Measurements from ENCODE around the gene GGCX.

Gene GGCX

GRCh38 chr2:85506768-85507181 is 54.5 kb downstream of the GGCX start:
- no peak overlapping the region for H3K9ac ChIP-seq (ENCODE audit: low read depth, low read length)

DNA sequence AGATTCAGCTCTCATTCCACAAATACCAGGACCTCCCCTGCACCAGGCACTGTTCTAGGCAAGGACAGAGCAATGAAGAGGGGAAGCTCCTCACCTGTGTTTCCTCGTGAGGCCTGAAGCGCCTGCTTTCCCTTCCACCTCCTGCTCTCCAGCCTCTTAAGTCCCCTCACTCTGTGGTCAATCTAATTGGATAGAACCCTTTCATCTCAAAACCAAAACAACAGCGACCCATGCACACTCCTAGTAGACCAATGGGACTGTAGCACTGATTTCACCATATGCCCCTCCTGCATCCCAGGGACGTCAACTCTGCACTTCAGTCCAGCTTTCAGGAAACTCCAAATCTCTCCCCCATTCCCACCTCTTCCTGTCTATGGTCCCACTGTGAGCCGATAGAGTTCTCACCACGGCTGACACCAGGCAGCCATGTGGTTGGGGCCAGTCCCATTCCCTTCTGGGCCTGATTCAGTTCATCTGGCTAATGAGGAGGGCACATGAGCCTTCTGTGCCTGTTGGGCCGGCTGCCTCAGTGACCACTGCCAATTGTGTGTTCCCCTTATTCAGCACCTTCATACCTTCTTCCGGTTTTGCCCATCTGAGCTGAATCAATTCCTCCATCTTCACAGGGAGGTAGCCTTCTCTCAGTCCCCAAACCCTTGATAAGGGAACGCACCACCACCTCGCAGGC is 55.6 kb downstream of the GGCX start:
- Histone ChIP-seq H3K9ac (ENCODE audit: low read depth, low read length) (no peak overlapping the region), H3K9me3 (ENCODE audit: control insufficient read depth, insufficient read depth, low read length) (no peaks in the 10 kb centered on the region), H3K36me3 (ENCODE audit: insufficient read depth, low read length) (no peaks in the 10 kb centered on the region), H3K4me1 (ENCODE audit: insufficient read depth, low read length) (no peaks in the 10 kb centered on the region)

More at GRCh38 chr2:85506768-85507181, 54.5 kb downstream of the GGCX start:
- H3K9me3 ChIP-seq (ENCODE audit: control insufficient read depth, insufficient read depth, low read length): no peaks in the 10 kb centered on the region
- no peaks in the 10 kb centered on the region for H3K36me3 ChIP-seq (ENCODE audit: insufficient read depth, low read length)
- H3K4me1 ChIP-seq (ENCODE audit: insufficient read depth, low read length): no peaks in the 10 kb centered on the region

- Histone ChIP-seq H3K36me3 (ENCODE audit: insufficient read depth, low read length) (no peaks in the 10 kb centered on the region), H3K9ac (ENCODE audit: low read depth, low read length) (no peak overlapping the region), H3K9me3 (ENCODE audit: control insufficient read depth, insufficient read depth, low read length) (no peaks in the 10 kb centered on the region), H3K4me1 (ENCODE audit: insufficient read depth, low read length) (peaks cover 4% of the 10 kb centered on the region; the same call in 1 of the 2 replicates)
These were observed 56.5 kb downstream of the GGCX start for GRCh38 chr2:85504778-85505261.

- Histone ChIP-seq H3K9me3 (ENCODE audit: control insufficient read depth, insufficient read depth, low read length) (no peaks in the 10 kb centered on the region), H3K4me1 (ENCODE audit: insufficient read depth, low read length) (peaks cover 4% of the 10 kb centered on the region; the same call in 1 of the 2 replicates), H3K36me3 (ENCODE audit: insufficient read depth, low read length) (no peaks in the 10 kb centered on the region), H3K9ac (ENCODE audit: low read depth, low read length) (no peak overlapping the region)
These were observed 57.2 kb downstream of the GGCX start for GRCh38 chr2:85503851-85504777.

GRCh38 chr2:85503168-85503850 is 58.0 kb downstream of the GGCX start:
- Histone ChIP-seq H3K4me1 (ENCODE audit: insufficient read depth, low read length) (peaks cover 4% of the 10 kb centered on the region), H3K36me3 (ENCODE audit: insufficient read depth, low read length) (no peaks in the 10 kb centered on the region), H3K9ac (ENCODE audit: low read depth, low read length) (no peak overlapping the region), H3K9me3 (ENCODE audit: control insufficient read depth, insufficient read depth, low read length) (no peaks in the 10 kb centered on the region)

GRCh38 chr2:85502720-85503119 is 58.6 kb downstream of the GGCX start:
- peaks cover 4% of the 10 kb centered on the region for H3K4me1 ChIP-seq (ENCODE audit: insufficient read depth, low read length)
- no peak overlapping the region for H3K9ac ChIP-seq (ENCODE audit: low read depth, low read length)
- no peaks in the 10 kb centered on the region for H3K9me3 ChIP-seq (ENCODE audit: control insufficient read depth, insufficient read depth, low read length)
- H3K36me3 ChIP-seq (ENCODE audit: insufficient read depth, low read length): no peaks in the 10 kb centered on the region

GRCh38 chr2:85501248-85501647 is 60.0 kb downstream of the GGCX start:
- Histone ChIP-seq H3K4me1 (ENCODE audit: insufficient read depth, low read length) (peaks cover 4% of the 10 kb centered on the region), H3K9me3 (ENCODE audit: control insufficient read depth, insufficient read depth, low read length) (no peaks in the 10 kb centered on the region), H3K9ac (ENCODE audit: low read depth, low read length) (no peak overlapping the region), H3K36me3 (ENCODE audit: insufficient read depth, low read length) (no peaks in the 10 kb centered on the region)

GRCh38 chr2:85497944-85498630 is 63.2 kb downstream of the GGCX start:
- H3K4me1 ChIP-seq (ENCODE audit: insufficient read depth, low read length): peaks cover 4% of the 10 kb centered on the region
- H3K36me3 ChIP-seq (ENCODE audit: insufficient read depth, low read length): no peaks in the 10 kb centered on the region
- no peaks in the 10 kb centered on the region for H3K9me3 ChIP-seq (ENCODE audit: control insufficient read depth, insufficient read depth, low read length)
- H3K9ac ChIP-seq (ENCODE audit: low read depth, low read length): no peak overlapping the region

- Histone ChIP-seq H3K4me1 (ENCODE audit: insufficient read depth, low read length) (peaks cover 4% of the 10 kb centered on the region), H3K36me3 (ENCODE audit: insufficient read depth, low read length) (no peaks in the 10 kb centered on the region), H3K9me3 (ENCODE audit: control insufficient read depth, insufficient read depth, low read length) (no peaks in the 10 kb centered on the region), H3K9ac (ENCODE audit: low read depth, low read length) (no peak overlapping the region)
These were observed 64.9 kb downstream of the GGCX start for GRCh38 chr2:85496436-85496835.

Measured in ES-I3 (cell line).